ENCODE measurements around the gene PTP4A1. TPM values are rescaled to one million over a fixed set of nuclear protein-coding genes. Genes with fewer than 3 reads are reported as not detected.

The PTP4A1 gene
- total RNA-seq, 1 experiment from 2014 or later = 123 TPM

DNA sequence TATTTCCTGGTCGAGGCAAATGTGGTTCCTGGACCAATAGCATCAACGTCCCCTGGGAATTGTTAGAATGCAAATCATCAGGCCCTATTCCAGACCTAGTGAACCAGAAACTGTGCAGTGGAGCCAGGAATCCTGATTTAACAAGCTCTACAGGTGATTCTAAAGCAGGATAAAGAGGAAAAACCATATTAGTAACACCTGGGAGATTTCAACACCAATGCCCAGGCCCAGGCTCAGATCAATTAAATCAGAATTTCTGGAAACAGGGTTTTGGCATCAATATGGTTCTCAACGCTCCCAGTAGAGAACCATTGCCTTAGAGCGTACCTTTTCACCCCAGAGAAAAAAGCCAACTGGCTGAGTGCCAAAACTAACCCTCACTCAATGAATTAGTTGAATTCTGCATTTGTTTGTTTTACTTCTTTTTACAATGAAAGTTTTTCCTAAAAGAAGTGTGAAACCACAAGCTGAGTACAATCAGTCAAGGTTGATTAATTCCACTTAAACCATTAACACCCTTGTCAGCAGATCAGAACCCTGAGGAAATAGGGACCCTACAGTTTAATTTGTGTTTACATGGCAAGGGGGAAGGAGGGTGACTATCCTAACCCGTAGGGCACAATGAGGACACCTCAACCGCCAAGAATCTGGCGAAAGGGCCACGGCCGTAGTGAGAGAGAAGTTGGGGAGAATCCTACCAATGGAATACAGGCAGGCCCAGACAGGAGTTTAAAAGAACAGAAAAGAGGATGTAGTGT, 34.9 kb upstream of the PTP4A1 start:
- H3K4me3 ChIP-seq (replicated peaks in 1 of 2; ENCODE audit: low read depth in 1 of 2, low read length in 2 of 2) = no peak overlapping the region
- H3K4me1 ChIP-seq (ENCODE audit: control insufficient read depth in 1 of 2, insufficient read depth in 2 of 2, low read length in 2 of 2) = peaks cover 3 to 9% of the 10 kb centered on the region in 2 experiments; a peak in 2 of 4 replicates
- no peak overlapping the region for H3K27ac ChIP-seq (ENCODE audit: low read depth, low read length)
- no peak for ATAC-seq
- intact Hi-C loops (cut with micrococcal nuclease) = no loop called here
- no peaks in the 10 kb centered on the region for H3K36me3 ChIP-seq (ENCODE audit: control insufficient read depth in 1 of 2, insufficient read depth in 2 of 2, low read length in 2 of 2)
- TF ChIP-seq SIN3A (IDR thresholded peaks at IDR 0.05; ENCODE audit: low read depth) (no peak), FOSL1 (IDR thresholded peaks at IDR 0.05; ENCODE audit: low read depth) (no peak), EZH2phosphoT487 (IDR thresholded peaks at IDR 0.05; ENCODE audit: borderline replicate concordance) (no peak), ZNF274 (IDR thresholded peaks at IDR 0.05; ENCODE audit: low read depth, low read length) (no peak), TCF7L2 (IDR thresholded peaks at IDR 0.05; ENCODE audit: borderline replicate concordance, extremely low read depth, insufficient read depth, insufficient read length) (no peak), CBX3 (IDR thresholded peaks at IDR 0.05; ENCODE audit: low read depth) (no peak), ELF1 (IDR thresholded peaks at IDR 0.05; ENCODE audit: borderline replicate concordance, low read depth) (no peak), EGR1 (IDR thresholded peaks at IDR 0.05; ENCODE audit: low read depth) (no peak), EZH2 (IDR thresholded peaks at IDR 0.05) (no peak), JUND (IDR thresholded peaks at IDR 0.05) (no peak), SRF (IDR thresholded peaks at IDR 0.05; ENCODE audit: low read depth) (no peak)
- TF ChIP-seq, protein P1, sequence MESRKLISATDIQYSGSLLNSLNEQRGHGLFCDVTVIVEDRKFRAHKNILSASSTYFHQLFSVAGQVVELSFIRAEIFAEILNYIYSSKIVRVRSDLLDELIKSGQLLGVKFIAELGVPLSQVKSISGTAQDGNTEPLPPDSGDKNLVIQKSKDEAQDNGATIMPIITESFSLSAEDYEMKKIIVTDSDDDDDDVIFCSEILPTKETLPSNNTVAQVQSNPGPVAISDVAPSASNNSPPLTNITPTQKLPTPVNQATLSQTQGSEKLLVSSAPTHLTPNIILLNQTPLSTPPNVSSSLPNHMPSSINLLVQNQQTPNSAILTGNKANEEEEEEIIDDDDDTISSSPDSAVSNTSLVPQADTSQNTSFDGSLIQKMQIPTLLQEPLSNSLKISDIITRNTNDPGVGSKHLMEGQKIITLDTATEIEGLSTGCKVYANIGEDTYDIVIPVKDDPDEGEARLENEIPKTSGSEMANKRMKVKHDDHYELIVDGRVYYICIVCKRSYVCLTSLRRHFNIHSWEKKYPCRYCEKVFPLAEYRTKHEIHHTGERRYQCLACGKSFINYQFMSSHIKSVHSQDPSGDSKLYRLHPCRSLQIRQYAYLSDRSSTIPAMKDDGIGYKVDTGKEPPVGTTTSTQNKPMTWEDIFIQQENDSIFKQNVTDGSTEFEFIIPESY (IDR thresholded peaks at IDR 0.05; ENCODE audit: extremely low read depth, insufficient replicate concordance, low read length) = no peak
- TF ChIP-seq, protein P2, sequence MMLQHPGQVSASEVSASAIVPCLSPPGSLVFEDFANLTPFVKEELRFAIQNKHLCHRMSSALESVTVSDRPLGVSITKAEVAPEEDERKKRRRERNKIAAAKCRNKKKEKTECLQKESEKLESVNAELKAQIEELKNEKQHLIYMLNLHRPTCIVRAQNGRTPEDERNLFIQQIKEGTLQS (IDR thresholded peaks at IDR 0.05) = no peak
- peak overlapping the region; percentile 49 for H2AFZ ChIP-seq (ENCODE audit: low read depth, low read length, poor library complexity, severe bottlenecking)
- H3K9me3 ChIP-seq (ENCODE audit: control insufficient read depth in 1 of 2, insufficient read depth in 1 of 2, low read depth in 1 of 2, low read length in 2 of 2) = no peaks in the 10 kb centered on the region
- ChIA-PET RAD21 (ENCODE audit: low non-redundant PET in 1 of 2, low total read pairs in 2 of 2, uncharacterized antibody in 2 of 2, unreplicated experiment in 2 of 2) (no interaction called here), CTCF (no interaction called here), POLR2A (no interaction called here)
- H3K9me2 ChIP-seq (ENCODE audit: insufficient read depth) = no peaks in the 10 kb centered on the region
- H3K4me2 ChIP-seq (ENCODE audit: low read length) = no peak overlapping the region
- no peaks in the 10 kb centered on the region for H3K27me3 ChIP-seq (ENCODE audit: insufficient read depth, low read length)
- H3K79me2 ChIP-seq (ENCODE audit: insufficient read depth, low read length) = no peaks in the 10 kb centered on the region
- no TSS peak for BruUV-seq (replicated peaks)
- H4K20me1 ChIP-seq (ENCODE audit: insufficient read depth) = no peaks in the 10 kb centered on the region
- no peak overlapping the region for H3K9ac ChIP-seq (ENCODE audit: low read length)
- no peak for DNase-seq (ENCODE audit: low read depth, low spot score)
